Bronchial smooth muscle cell (primary cell): ENCODE measurements around the gene HOTAIR. TPM values are rescaled to one million over a fixed set of nuclear protein-coding genes. Genes with fewer than 3 reads are reported as not detected.

ENCODE experiments used
- total RNA-seq: library from RNA; depleted of rRNA; stranded (reverse); fragments of >200 nt; gene quantifications from 2 replicates; pipeline ENCODE4 v1.2.1, GENCODE V29; 2014

Gene HOTAIR
- total RNA-seq, result not detected in 2 replicates

DNA sequence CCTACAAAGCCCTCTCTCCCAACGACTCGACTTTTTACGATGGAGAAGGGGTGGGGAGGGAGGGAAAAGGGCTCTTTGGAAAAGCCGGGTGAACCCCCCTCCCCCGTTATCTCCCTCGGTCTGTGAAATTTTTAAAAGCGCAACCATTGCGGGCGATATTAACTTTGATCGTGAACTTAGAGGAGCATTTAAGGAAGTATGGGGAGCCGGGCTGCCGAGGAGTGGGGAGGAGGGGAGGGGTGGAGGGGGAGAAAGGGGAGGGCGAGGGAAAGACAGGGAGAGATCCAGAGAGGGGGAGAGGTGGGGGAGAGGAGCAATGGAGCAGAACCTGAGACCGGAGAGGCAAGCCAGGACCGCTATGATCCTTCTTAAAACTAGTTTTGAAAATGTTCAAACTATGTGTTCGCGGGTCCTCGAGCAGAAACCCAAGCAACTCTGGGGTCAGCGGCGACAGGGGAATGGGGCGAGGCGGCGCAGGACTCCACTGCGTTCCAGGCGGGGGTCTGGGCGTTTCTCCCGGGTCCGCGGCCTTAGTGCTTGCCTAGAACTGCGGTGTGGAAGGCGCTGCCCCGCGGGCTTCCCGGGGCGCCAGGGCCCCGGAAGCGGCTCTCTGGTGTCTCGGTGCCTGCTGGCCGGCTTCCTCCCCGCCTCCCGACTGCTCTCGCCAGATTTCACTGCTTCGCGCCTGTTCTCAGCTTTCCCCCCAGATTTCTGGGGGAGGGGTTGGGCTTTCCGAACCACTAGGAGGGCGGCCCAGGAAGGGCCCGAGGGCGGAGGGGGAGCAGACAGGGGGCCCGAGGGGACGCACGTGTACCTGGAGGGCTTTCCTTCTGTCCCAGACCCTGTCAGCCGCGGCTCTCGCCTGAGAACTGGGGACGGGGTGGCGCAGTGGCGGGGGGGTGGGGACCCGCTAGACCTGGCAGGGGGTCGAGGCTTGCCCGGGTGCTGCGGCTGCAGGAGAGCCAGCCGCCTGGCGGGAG lies at the start of gene HOTAIR:
HOTAIR (minus strand) TSS at position 871 of the 980 bp plus-strand sequence.

GRCh38 chr12:54000116-54001114 lies 25.7 kb upstream of the HOTAIR start, which contains the start of gene HOXC9:
HOXC9 (plus strand) TSS chr12:54000161; CDS start chr12:54000189, 28 bp downstream.

DNA sequence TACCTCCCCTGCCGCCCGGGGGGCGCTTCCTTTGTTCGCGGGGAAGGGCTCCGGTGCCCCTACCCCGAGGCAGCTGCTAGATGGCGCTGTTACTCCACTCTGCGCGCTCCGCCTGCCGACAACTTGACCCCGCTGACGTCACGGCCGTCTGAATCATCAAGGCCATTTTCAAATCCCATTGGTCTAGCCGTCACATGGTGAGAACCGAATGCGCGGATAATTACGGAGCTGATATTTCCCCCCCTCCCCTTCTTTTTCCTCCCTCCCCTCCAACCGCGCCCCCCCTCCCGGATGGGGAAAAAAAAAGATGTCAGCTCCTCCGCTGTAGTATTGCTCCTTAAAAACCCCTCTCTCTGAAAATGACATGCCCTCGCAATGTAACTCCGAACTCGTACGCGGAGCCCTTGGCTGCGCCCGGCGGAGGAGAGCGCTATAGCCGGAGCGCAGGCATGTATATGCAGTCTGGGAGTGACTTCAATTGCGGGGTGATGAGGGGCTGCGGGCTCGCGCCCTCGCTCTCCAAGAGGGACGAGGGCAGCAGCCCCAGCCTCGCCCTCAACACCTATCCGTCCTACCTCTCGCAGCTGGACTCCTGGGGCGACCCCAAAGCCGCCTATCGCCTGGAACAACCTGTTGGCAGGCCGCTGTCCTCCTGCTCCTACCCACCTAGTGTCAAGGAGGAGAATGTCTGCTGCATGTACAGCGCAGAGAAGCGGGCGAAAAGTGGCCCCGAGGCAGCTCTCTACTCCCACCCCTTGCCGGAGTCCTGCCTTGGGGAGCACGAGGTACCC lies 10.3 kb upstream of the HOTAIR start, which contains the start of gene HOXC10:
HOXC10 (plus strand) TSS at position 246 of the 791 bp plus-strand sequence; CDS start at position 360, 114 bp downstream.

DNA sequence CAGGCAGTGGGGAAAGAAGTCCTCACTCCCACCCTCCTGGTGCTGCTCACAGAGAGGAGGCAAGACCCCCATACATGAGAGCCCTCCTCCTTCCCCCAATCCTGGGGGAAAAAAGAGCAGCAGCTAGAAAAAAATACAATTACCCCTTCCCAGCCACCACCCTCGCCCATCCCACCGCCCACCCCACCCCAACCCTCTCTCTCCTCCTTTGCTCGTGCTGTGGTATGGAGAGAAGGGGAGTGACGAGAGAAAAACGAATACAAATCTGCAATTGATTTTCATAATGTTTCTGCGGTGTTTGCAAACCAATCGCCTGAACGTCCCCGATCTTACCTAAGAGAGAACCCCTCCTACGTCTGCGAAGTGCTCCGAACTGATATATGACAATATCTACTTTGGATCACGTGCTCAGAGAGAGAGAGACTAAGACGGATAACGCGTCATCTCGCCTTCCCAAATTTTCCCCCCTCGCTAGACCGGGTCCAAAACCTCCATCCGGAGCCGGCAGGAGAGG lies 2.0 kb downstream of the HOTAIR start, which contains the start of gene HOXC11:
HOXC11 (plus strand) TSS at position 405 of the 514 bp plus-strand sequence. CDS start 116 bp downstream, outside the sequence.

DNA sequence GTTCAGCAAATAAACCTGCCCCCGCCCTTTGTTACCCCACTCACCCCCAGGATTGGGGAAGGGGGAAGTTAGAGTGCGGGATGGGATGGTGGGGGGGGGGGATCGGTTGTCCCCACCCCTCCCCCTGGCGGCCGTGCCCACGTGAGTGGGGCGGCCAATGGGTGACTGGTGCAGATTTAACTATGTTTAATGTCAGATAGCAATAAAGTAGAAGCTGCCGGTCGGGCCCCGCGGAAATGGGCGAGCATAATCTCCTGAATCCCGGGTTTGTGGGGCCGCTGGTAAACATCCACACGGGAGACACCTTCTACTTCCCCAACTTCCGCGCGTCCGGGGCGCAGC lies 20.1 kb downstream of the HOTAIR start, which contains the start of gene HOXC12:
HOXC12 (plus strand) TSS at position 210 of the 342 bp plus-strand sequence; CDS start at position 237, 27 bp downstream.

GRCh38 chr12:53938326-53939140 lies 36.2 kb downstream of the HOTAIR start, which contains the start of gene HOXC13:
HOXC13 (plus strand) TSS chr12:53938831; CDS start chr12:53938907, 76 bp downstream.

Other genes starting within 250 kb of the HOTAIR start
- 148 and 205 TPM in 2 replicates for gene CALCOCO1, start 247.5 kb downstream of the HOTAIR start, total RNA-seq
- not detected in 2 replicates for gene CISTR, start 223.0 kb downstream of the HOTAIR start, total RNA-seq
- gene HOXC13, start 36.1 kb downstream of the HOTAIR start, total RNA-seq, result not detected in 2 replicates
- gene HOXC12, start 20.1 kb downstream of the HOTAIR start, total RNA-seq, result not detected in 2 replicates
- gene HOXC11, start 1.8 kb downstream of the HOTAIR start, total RNA-seq, result not detected in 2 replicates
- not detected in 2 replicates for gene HOXC10, start 10.2 kb upstream of the HOTAIR start, total RNA-seq
- 0.52 and 0.63 TPM in 2 replicates for gene HOXC9, start 25.2 kb upstream of the HOTAIR start, total RNA-seq
- gene HOXC8, start 34.0 kb upstream of the HOTAIR start, total RNA-seq, result 0.09 and 0.16 TPM in 2 replicates
- 0.16 and 0.43 TPM in 2 replicates for gene HOXC6, start 53.5 kb upstream of the HOTAIR start, total RNA-seq
- 0.16 and 0.17 TPM in 2 replicates for gene HOXC5, start 58.1 kb upstream of the HOTAIR start, total RNA-seq
- 0.16 TPM in 1 of 2 replicates, not detected in the other for gene HOXC4, start 78.9 kb upstream of the HOTAIR start, total RNA-seq
- 16.5 and 21.8 TPM in 2 replicates for gene SMUG1, start 214.0 kb upstream of the HOTAIR start, total RNA-seq